GM12801 (cell line): Measurements from ENCODE around the gene ABHD17B.

Experiments used
- CTCF ChIP-seq: IDR thresholded peaks from one replicate; pipeline ENCODE4 v1.5.1; 2011; ENCODE audit warnings: control low read depth; ENCODE audit not compliant: insufficient read length; ENCODE audit errors: extremely low read depth

Gene ABHD17B

GRCh38 chr9:71925834-71926233, 14.8 kb upstream of the ABHD17B start:
- TF ChIP-seq CTCF = no peak

GRCh38 chr9:71924576-71924975, 13.6 kb upstream of the ABHD17B start:
- no peak for TF ChIP-seq CTCF

GRCh38 chr9:71921190-71921814, 10.3 kb upstream of the ABHD17B start:
- TF ChIP-seq CTCF = no peak

GRCh38 chr9:71920456-71921189, 9.6 kb upstream of the ABHD17B start:
- no peak for TF ChIP-seq CTCF

GRCh38 chr9:71918419-71918818, 7.4 kb upstream of the ABHD17B start:
- no peak for TF ChIP-seq CTCF

- no peak for TF ChIP-seq CTCF
Measured at GRCh38 chr9:71916834-71917534, 6.0 kb upstream of the ABHD17B start.

GRCh38 chr9:71915495-71915894, 4.5 kb upstream of the ABHD17B start:
- no peak for TF ChIP-seq CTCF
